ENCODE results near the gene MICAL3. TPM values are rescaled to one million over a fixed set of nuclear protein-coding genes. Genes with fewer than 3 reads are reported as not detected.

The MICAL3 gene
- total RNA-seq, 1 experiment from 2014 or later, result 47.1 TPM

DNA sequence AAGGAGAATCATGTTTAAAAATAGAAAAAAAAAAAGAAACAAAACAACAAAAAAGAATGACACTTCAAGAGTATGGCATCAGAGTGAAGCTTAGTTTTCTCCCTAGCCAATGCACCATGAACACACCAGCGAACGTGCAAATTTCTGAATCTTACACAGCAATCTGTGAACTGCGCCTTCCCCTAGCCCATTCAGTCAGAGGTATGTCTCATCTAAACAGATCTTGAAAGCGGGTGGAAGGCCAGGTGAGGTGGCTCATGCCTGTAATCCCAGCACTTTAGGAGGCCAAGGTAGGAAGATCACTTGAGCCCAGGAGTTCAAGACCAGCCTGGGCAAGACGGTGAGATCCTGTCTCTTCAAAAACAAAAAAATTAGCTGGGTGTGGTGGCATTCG is 113.1 kb downstream of the MICAL3 start:
- POLR2A ChIA-PET, result no interaction called here
- H3K27me3 ChIP-seq (ENCODE audit: control insufficient read depth, insufficient read depth, low read length), result no peaks in the 10 kb centered on the region
- intact Hi-C loops (cut with micrococcal nuclease; ENCODE audit: unreplicated experiment) (no loop called here), in situ Hi-C loops (cut with HindIII; ENCODE audit: low pct_unique_long_range_greater_than_20kb, low sequenced_read_pairs) (no loop called here)
- H3K4me3 ChIP-seq (ENCODE audit: low read depth in 2 of 2, low read length in 2 of 2), result no peak overlapping the region
- TF ChIP-seq CTCF (IDR thresholded peaks at IDR 0.05) (no peak), SIN3A (IDR thresholded peaks at IDR 0.05; ENCODE audit: borderline replicate concordance, insufficient read depth, low read depth, low read length) (no peak), REST (IDR thresholded peaks at IDR 0.05; ENCODE audit: insufficient read depth in 1 of 2, low read depth in 2 of 2, low read length in 1 of 2) (no peak), POLR2AphosphoS5 (IDR thresholded peaks at IDR 0.05; ENCODE audit: low read depth, low read length) (no peak), TCF7L2 (IDR thresholded peaks at IDR 0.05; ENCODE audit: low read depth, low read length) (no peak)
- no peaks in the 10 kb centered on the region for H3K9me3 ChIP-seq (ENCODE audit: control insufficient read depth, insufficient read depth, low read depth, low read length)
- no peaks in the 10 kb centered on the region for H3K36me3 ChIP-seq (ENCODE audit: control insufficient read depth, insufficient read depth, low read length)
- BruUV-seq (replicated peaks), result no TSS peak
- H3K27ac ChIP-seq (ENCODE audit: low read length), result peak overlapping the region; percentile 17; the same call in 1 of the 2 replicates
- no peak for DNase-seq (ENCODE audit: low read depth, low spot score)
- no peaks in the 10 kb centered on the region for H3K4me1 ChIP-seq (ENCODE audit: control insufficient read depth, insufficient read depth, low read length)
- CTCF ChIA-PET, result no interaction called here
- ATAC-seq, result no peak

DNA sequence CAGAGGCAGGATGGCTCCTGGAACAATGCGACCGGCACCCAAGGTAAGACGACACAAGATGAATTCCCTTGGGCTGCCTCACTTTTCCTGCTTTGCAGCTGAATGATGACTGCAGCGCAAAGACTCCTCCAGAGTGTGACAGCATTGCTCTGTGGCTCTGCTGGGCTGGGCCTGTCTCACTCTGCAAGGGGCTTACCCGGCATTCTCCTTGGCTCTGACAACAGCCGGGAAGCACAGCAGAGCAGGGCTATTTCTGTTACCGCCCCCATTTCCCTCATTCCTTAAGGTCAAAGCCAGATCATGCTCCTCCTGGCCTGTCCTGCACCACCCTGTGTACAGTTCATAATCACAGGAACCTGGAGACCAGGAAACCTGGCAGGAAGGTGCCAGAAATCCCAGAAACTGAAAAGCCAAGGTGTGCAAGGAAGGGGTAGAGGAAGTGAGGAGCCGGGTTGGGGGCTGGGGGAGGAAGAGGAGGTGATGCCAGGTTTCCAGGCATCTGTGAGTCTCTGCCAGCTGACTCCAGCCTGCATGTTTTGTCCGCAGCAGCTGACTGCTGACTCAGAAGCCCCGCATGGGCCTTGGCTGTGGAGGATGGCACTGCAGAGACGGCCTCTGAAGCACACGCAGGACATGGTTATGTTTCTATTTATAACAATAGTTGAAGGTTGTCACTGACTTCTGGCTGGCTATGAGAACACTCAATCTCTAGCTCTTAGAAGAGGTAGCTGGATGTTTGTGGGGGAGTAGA is 113.6 kb downstream of the MICAL3 start:
- Histone ChIP-seq H3K27ac (ENCODE audit: low read length) (peak overlapping the region; percentile 17; the same call in 1 of the 2 replicates), H3K4me1 (ENCODE audit: control insufficient read depth, insufficient read depth, low read length) (no peaks in the 10 kb centered on the region), H3K9me3 (ENCODE audit: control insufficient read depth, insufficient read depth, low read depth, low read length) (no peaks in the 10 kb centered on the region), H3K36me3 (ENCODE audit: control insufficient read depth, insufficient read depth, low read length) (no peaks in the 10 kb centered on the region), H3K4me3 (ENCODE audit: low read depth in 2 of 2, low read length in 2 of 2) (no peak overlapping the region), H3K27me3 (ENCODE audit: control insufficient read depth, insufficient read depth, low read length) (no peaks in the 10 kb centered on the region)
- peak; percentile 36 for DNase-seq (ENCODE audit: low read depth, low spot score)
- peak; percentile 75; the same call in 1 of the 2 replicates for ATAC-seq
- TF ChIP-seq CTCF (IDR thresholded peaks at IDR 0.05) (no peak), TCF7L2 (IDR thresholded peaks at IDR 0.05; ENCODE audit: low read depth, low read length) (no peak), SIN3A (IDR thresholded peaks at IDR 0.05; ENCODE audit: borderline replicate concordance, insufficient read depth, low read depth, low read length) (no peak), REST (IDR thresholded peaks at IDR 0.05; ENCODE audit: insufficient read depth in 1 of 2, low read depth in 2 of 2, low read length in 1 of 2) (no peak), POLR2AphosphoS5 (IDR thresholded peaks at IDR 0.05; ENCODE audit: low read depth, low read length) (no peak)
- ChIA-PET CTCF (no interaction called here), POLR2A (interaction anchor here (1.0 kb wide), 1 partner anchor 76 kb away, joined by 3 read pairs; no protein-coding TSS in a partner anchor)
- intact Hi-C loops (cut with micrococcal nuclease; ENCODE audit: unreplicated experiment), result no loop called here
- no TSS peak for BruUV-seq (replicated peaks)
- in situ Hi-C loops (cut with HindIII; ENCODE audit: low pct_unique_long_range_greater_than_20kb, low sequenced_read_pairs), result no loop called here

Measured in Panc1 (cell line).